SKM-1 (cell line): ENCODE measurements around the gene CBX5.
"Not testable (repeated sequence)": the region's sequence is repeated elsewhere in the genome, so short reads cannot be mapped to it uniquely, and the experiment has no call there.

Experiments used
- DNase-seq: peaks from one replicate; lab custom pipeline; 2025; ENCODE audit not compliant: unreplicated experiment; lab: John Stamatoyannopoulos, UW

The CBX5 gene

GRCh38 chr12:54294953-54295566 lies 15.1 kb upstream of the CBX5 start:
- no peak for DNase-seq

- no peak for DNase-seq
Observed at GRCh38 chr12:54294152-54294952, 14.4 kb upstream of the CBX5 start.

GRCh38 chr12:54292931-54293241 lies 13.0 kb upstream of the CBX5 start:
- DNase-seq = no peak

GRCh38 chr12:54292083-54292930 lies 12.4 kb upstream of the CBX5 start:
- DNase-seq = no peak

GRCh38 chr12:54287261-54288157 lies 7.6 kb upstream of the CBX5 start:
- no peak for DNase-seq

- DNase-seq = no peak
Observed at GRCh38 chr12:54286042-54287030, 6.4 kb upstream of the CBX5 start.

- no peak for DNase-seq
Observed at GRCh38 chr12:54285150-54286041, 5.5 kb upstream of the CBX5 start.

GRCh38 chr12:54284070-54284780 lies 4.3 kb upstream of the CBX5 start:
- not testable (repeated sequence) for DNase-seq

GRCh38 chr12:54282949-54283593 lies 3.1 kb upstream of the CBX5 start:
- no peak for DNase-seq

GRCh38 chr12:54281694-54282093 lies 1.8 kb upstream of the CBX5 start:
- not testable (repeated sequence) for DNase-seq

GRCh38 chr12:54281261-54281638 lies 1.3 kb upstream of the CBX5 start:
- DNase-seq = not testable (repeated sequence)

GRCh38 chr12:54280468-54281260 lies 742 bp upstream of the CBX5 start, which contains the start of gene HNRNPA1:
Gene HNRNPA1, plus strand, starts transcription at chr12:54280726. Its CDS starts 82 bp downstream, at chr12:54280808.
- DNase-seq = peak; percentile 80

GRCh38 chr12:54279227-54279631 lies 693 bp downstream of the CBX5 start:
- no peak for DNase-seq

GRCh38 chr12:54277823-54278276 lies 2.1 kb downstream of the CBX5 start:
- DNase-seq = no peak

GRCh38 chr12:54276368-54276767 lies 3.6 kb downstream of the CBX5 start:
- DNase-seq = no peak

- DNase-seq = no peak
Observed at GRCh38 chr12:54273981-54274380, 5.9 kb downstream of the CBX5 start.

- DNase-seq = no peak
Observed at GRCh38 chr12:54272214-54272613, 7.7 kb downstream of the CBX5 start.
